C4-2B (cell line): ENCODE results near the gene CIRBP.
"Not testable (repeated sequence)": the region's sequence is repeated elsewhere in the genome, so short reads cannot be mapped to it uniquely, and the experiment has no call there.

Experiments
- H3K27ac ChIP-seq: fragments of 450-650 bp; 2 replicates; pipeline ENCODE4 v1.5.1; 2017
- ZFX ChIP-seq: fragments of 450-650 bp; IDR thresholded peaks from 2 replicates; pipeline ENCODE4 v1.6.1; 2017
- TF ChIP-seq, protein P1 (sequence below): fragments of 450-650 bp; conservative IDR thresholded peaks from 2 replicates; pipeline ENCODE4 v1.5.1; 2017; ENCODE audit warnings: mild to moderate bottlenecking

CIRBP gene

DNA sequence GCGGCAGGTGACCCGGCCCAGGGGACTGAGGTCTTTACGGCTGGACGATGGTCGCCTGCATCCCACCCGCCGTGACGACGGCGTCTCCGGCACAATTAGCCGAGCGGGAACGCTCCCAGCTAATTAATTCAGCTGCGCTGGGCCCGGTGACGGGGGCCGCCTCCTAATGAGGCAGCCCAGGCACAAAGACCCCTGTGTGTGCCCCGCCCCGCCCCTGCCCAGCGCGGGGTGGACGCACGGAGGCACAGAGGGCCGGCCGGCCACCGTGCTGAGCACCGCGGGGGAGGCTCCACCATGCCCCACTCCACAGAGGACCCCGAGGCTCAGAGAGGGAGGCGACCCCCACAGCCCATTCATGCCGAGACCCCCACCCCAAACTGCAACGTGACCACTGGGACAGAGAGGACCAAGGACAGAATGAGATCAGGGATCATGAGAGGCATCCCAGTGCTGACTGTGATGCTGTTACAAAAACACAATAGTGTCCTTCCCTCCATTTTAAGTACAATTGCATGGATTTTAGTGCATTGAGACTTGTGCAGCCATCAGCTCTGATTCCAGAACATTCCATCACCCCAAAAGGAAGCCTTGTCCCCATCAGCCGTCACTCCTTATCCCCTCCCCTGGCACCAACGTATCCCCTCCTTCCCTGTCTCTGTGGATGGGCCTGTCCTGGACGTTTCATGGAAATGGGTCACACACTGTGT lies 33.6 kb downstream of the CIRBP start:
- no peak for TF ChIP-seq ZFX
- TF ChIP-seq, protein P1, sequence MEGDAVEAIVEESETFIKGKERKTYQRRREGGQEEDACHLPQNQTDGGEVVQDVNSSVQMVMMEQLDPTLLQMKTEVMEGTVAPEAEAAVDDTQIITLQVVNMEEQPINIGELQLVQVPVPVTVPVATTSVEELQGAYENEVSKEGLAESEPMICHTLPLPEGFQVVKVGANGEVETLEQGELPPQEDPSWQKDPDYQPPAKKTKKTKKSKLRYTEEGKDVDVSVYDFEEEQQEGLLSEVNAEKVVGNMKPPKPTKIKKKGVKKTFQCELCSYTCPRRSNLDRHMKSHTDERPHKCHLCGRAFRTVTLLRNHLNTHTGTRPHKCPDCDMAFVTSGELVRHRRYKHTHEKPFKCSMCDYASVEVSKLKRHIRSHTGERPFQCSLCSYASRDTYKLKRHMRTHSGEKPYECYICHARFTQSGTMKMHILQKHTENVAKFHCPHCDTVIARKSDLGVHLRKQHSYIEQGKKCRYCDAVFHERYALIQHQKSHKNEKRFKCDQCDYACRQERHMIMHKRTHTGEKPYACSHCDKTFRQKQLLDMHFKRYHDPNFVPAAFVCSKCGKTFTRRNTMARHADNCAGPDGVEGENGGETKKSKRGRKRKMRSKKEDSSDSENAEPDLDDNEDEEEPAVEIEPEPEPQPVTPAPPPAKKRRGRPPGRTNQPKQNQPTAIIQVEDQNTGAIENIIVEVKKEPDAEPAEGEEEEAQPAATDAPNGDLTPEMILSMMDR: no peak
- H3K27ac ChIP-seq: no peak overlapping the region

DNA sequence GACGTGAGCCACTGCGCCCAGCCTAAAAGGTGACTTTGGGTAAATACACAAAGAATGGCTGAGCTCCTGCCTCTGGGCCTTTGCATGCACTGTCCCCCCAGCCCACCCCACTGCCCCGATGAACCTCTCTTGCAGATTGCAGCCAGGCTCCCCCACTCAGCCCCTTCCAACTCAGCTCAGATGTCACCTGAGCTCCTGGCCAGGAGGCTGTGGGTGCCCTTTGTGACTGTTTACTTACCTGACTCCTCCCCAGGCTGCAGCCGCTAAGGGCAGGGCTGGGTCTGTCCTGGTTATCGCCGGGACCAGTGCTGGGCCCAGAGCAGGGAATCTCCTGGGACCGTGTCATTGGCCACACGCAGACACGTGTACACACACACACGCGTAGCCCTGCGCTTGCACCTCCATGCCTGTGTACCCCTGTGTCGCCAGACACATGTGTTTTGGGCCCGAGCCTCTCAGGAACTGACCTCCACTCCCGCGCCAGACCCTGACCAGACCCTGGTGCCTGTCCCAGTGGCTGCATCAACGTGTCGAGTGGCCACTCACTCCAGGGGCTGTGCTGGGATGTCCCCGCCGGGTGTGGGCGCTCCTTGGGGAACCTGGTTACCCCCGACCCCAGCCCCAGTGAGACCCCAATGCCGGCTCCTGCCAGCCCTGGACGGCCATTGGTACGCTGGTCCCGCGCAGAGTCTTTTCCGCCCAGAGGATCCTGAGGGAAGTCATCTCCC lies 35.2 kb downstream of the CIRBP start:
- no peak for TF ChIP-seq ZFX
- TF ChIP-seq, protein P1: no peak
- H3K27ac ChIP-seq: no peak overlapping the region

DNA sequence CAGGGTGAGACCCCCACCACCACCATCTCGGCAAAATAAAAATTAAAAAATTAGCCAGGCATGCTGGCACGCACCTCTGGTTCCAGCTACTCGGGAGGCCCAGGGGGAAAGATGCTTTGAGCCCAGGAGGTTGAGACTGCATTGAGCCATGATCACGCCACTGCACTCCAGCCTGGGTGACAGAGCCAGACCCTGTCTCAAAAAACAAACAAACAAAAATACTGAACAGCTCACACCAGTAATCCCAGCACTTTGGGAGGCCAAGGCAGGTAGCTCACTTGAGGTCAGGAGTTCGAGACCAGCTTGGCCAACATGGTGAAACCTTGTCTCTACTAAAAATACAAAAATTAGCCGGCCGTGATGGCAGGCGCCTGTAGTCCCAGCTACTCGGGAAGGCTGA lies 36.2 kb downstream of the CIRBP start:
- not testable (repeated sequence) for H3K27ac ChIP-seq

DNA sequence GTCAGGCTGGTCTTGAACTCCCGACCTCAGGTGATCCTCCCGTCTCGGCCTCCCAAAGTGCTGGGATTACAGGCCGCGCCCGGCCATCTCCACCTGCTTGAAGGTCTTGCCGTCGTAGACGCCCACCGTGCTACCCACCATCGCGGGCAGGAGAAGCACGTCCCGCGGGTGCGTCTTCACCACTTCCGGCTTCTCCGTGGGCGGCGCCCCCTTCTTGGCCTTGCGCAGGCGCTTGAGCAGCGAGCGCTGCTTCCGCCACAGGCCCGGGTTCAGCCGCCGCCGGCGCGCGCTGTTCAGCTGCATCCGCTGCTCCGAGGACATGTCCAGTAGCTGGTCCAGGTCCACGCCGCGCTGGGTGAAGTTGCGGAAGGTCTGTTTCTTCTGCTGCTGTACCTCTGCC lies 38.2 kb downstream of the CIRBP start:
- TF ChIP-seq, protein P1: no peak
- TF ChIP-seq ZFX: no peak
- H3K27ac ChIP-seq: no peak overlapping the region

DNA sequence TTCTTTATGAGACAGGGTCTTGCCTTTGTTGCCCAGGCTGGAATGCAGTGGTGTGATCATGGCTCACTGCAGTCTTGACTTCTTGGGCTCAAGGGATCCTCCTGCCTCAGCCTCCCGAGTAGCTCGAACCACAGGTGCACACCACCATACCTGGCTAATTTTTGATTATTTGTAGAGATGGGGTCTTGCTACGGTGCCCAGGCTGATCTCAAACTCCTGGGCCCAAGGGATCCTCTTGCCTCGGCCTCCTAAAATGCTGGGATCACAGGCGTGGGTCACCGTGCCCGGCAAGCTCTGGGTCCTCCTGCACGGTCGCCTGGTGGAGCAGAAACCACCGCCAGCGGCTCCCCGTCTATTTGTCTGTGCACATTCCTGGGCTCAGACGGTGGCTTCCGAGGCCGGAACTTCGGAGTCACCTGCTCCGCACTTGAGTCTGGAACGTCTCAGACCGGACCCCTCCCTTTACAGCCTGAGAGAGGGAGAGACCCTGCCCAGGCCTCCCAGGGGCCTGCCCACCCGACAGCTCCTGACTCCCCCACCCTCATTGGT lies 38.7 kb downstream of the CIRBP start:
- no peak overlapping the region for H3K27ac ChIP-seq
- TF ChIP-seq, protein P1: no peak
- TF ChIP-seq ZFX: no peak

DNA sequence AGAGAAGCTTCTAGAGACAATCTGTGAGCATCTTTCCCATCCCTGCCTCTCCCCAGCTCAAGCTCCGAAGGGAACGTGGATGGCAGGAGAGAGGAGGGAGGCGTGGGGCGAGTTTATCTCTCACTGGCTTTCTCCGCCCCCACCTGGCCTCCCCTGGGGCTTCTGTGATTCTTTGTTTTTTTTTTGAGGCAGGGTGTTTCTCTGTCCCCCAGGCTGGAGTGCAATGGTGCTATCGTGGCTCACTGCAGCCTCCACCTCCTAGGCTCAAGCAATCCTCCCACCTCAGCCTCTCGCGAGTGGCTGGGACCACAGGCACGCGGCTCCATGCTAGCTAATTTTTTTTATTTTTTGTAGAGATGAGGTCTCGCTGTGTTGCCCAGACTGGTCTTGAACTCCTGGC lies 39.6 kb downstream of the CIRBP start:
- no peak overlapping the region for H3K27ac ChIP-seq
- TF ChIP-seq ZFX: no peak
- TF ChIP-seq, protein P1: no peak

DNA sequence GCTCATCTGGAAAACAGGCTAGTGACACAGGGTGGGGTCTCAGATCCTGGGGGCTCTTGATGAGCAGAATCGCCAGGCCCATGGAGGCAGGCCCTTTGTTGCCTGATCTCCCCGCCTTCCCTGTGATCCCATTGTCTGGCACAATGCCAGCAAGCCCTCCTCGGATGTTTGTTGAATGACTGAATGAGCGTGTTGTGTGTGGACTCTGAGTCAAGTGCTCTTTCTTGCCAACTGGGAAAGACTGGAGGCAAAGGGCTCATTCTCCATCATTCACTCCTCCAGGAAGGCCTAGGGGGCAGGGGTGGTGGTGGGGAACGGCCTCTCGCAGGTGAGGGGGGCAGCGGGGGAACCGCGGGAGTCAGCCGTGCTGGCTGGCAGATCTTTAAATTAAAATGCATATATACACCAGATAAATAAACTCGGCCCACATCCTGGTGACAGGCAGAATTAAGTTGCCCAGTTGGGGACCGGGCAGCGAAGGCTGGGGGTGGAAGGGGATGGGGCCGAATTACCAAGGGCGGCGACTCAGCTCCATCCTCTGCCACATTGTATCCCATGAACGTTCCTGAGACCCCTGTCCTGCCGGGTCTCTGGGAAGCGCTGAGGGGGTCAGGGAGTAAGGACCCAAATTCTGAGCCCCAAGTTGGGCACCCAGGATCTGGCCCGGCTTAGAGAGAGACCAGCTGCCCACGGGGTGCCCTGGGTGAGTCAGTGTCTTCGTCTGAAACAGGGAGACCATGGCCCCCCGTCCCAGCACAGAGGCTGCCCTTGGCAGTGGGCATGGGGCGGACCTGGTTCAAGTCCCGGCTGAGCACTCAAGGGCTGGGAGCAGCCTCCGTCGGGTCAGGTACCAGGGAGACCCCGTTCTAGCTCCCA lies 41.1 kb downstream of the CIRBP start:
- no peak overlapping the region for H3K27ac ChIP-seq
- no peak for TF ChIP-seq ZFX
- TF ChIP-seq, protein P1: no peak
